HEK293 (cell line): ENCODE data around the gene CYP39A1.
A peak's percentile ranks its signal among the peaks of the same experiment; 100 is the strongest.

ENCODE experiments used
- GLI4 ChIP-seq: fragments of 450-650 bp; formaldehyde crosslinking; IDR thresholded peaks from 2 replicates; pipeline ENCODE4 v1.5.1; 2016; ENCODE audit warnings: missing biosample characterization, missing genetic modification characterization
- IKZF3 ChIP-seq: fragments of 450-650 bp; IDR thresholded peaks from 2 replicates; pipeline ENCODE4 v1.5.0; 2018; ENCODE audit warnings: missing biosample characterization, mild to moderate bottlenecking, missing genetic modification characterization, moderate library complexity
- OSR2 ChIP-seq: fragments of 450-650 bp; formaldehyde crosslinking; IDR thresholded peaks from 2 replicates; pipeline ENCODE4 v1.5.1; 2016; ENCODE audit warnings: missing biosample characterization, missing genetic modification characterization
- OVOL3 ChIP-seq: fragments of 450-650 bp; formaldehyde crosslinking; IDR thresholded peaks from 2 replicates; pipeline ENCODE4 v1.5.1; 2016; ENCODE audit warnings: missing biosample characterization, missing genetic modification characterization
- PRDM10 ChIP-seq: fragments of 450-650 bp; formaldehyde crosslinking; IDR thresholded peaks from 2 replicates; pipeline ENCODE4 v1.5.1; 2016; ENCODE audit warnings: missing biosample characterization, missing genetic modification characterization
- SCRT2 ChIP-seq: fragments of 450-650 bp; formaldehyde crosslinking; IDR thresholded peaks from 2 replicates; pipeline ENCODE4 v1.5.1; 2016; ENCODE audit warnings: missing biosample characterization, missing genetic modification characterization
- ZBTB11 ChIP-seq: fragments of 450-650 bp; formaldehyde crosslinking; conservative IDR thresholded peaks from 2 replicates; pipeline ENCODE4 v1.5.1; 2016; ENCODE audit warnings: low read depth, missing biosample characterization, missing genetic modification characterization
- ZNF133 ChIP-seq: fragments of 450-650 bp; formaldehyde crosslinking; IDR thresholded peaks from 2 replicates; pipeline ENCODE4 v1.5.1; 2016; ENCODE audit warnings: missing biosample characterization, missing genetic modification characterization
- ZNF146 ChIP-seq: fragments of 450-650 bp; formaldehyde crosslinking; IDR thresholded peaks from 2 replicates; pipeline ENCODE4 v1.5.1; 2016; ENCODE audit warnings: missing biosample characterization, missing genetic modification characterization
- ZNF174 ChIP-seq: fragments of 450-650 bp; formaldehyde crosslinking; IDR thresholded peaks from 2 replicates; pipeline ENCODE4 v1.5.0; 2017; ENCODE audit warnings: missing biosample characterization, mild to moderate bottlenecking, missing genetic modification characterization
- ZNF214 ChIP-seq: fragments of 450-650 bp; formaldehyde crosslinking; IDR thresholded peaks from 2 replicates; pipeline ENCODE4 v1.5.1; 2017; ENCODE audit warnings: missing biosample characterization, mild to moderate bottlenecking, missing genetic modification characterization, borderline replicate concordance
- ZNF221 ChIP-seq: fragments of 450-650 bp; formaldehyde crosslinking; IDR thresholded peaks from 2 replicates; pipeline ENCODE4 v1.5.1; 2017; ENCODE audit warnings: missing biosample characterization, missing genetic modification characterization, borderline replicate concordance
- ZNF280C ChIP-seq: fragments of 450-650 bp; formaldehyde crosslinking; IDR thresholded peaks from 2 replicates; pipeline ENCODE4 v1.5.1; 2016; ENCODE audit warnings: missing biosample characterization, missing genetic modification characterization
- ZNF292 ChIP-seq: fragments of 450-650 bp; formaldehyde crosslinking; IDR thresholded peaks from 2 replicates; pipeline ENCODE4 v1.5.1; 2016; ENCODE audit warnings: low read depth, missing biosample characterization, missing genetic modification characterization, borderline replicate concordance
- ZNF366 ChIP-seq: fragments of 450-650 bp; formaldehyde crosslinking; conservative IDR thresholded peaks from 2 replicates; pipeline ENCODE4 v1.5.1; 2016; ENCODE audit warnings: missing biosample characterization, missing genetic modification characterization
- ZNF404 ChIP-seq: fragments of 450-650 bp; formaldehyde crosslinking; IDR thresholded peaks from 2 replicates; pipeline ENCODE4 v1.5.1; 2017; ENCODE audit warnings: missing biosample characterization, missing genetic modification characterization
- ZNF416 ChIP-seq: fragments of 450-650 bp; formaldehyde crosslinking; IDR thresholded peaks from 2 replicates; pipeline ENCODE4 v1.5.1; 2016; ENCODE audit warnings: missing biosample characterization, missing genetic modification characterization
- ZNF488 ChIP-seq: fragments of 450-650 bp; formaldehyde crosslinking; IDR thresholded peaks from 2 replicates; pipeline ENCODE4 v1.5.1; 2016; ENCODE audit warnings: missing biosample characterization, missing genetic modification characterization
- ZNF555 ChIP-seq: fragments of 450-650 bp; formaldehyde crosslinking; conservative IDR thresholded peaks from 2 replicates; pipeline ENCODE4 v1.5.1; 2017; ENCODE audit warnings: missing biosample characterization, mild to moderate bottlenecking, missing genetic modification characterization, inconsistent platforms
- ZNF560 ChIP-seq: fragments of 450-650 bp; formaldehyde crosslinking; IDR thresholded peaks from 2 replicates; pipeline ENCODE4 v1.5.1; 2017; ENCODE audit warnings: missing biosample characterization, missing genetic modification characterization, borderline replicate concordance
- ZNF600 ChIP-seq: fragments of 450-650 bp; formaldehyde crosslinking; IDR thresholded peaks from 2 replicates; pipeline ENCODE4 v1.5.1; 2016; ENCODE audit warnings: missing biosample characterization, missing genetic modification characterization
- ZNF621 ChIP-seq: fragments of 450-650 bp; formaldehyde crosslinking; IDR thresholded peaks from 2 replicates; pipeline ENCODE4 v1.5.1; 2017; ENCODE audit warnings: missing biosample characterization, missing genetic modification characterization
- ZNF639 ChIP-seq: fragments of 450-650 bp; formaldehyde crosslinking; IDR thresholded peaks from 2 replicates; pipeline ENCODE4 v1.5.1; 2016; ENCODE audit warnings: missing biosample characterization, missing genetic modification characterization
- ZSCAN30 ChIP-seq: fragments of 450-650 bp; IDR thresholded peaks from 2 replicates; pipeline ENCODE4 v1.5.1; 2018; ENCODE audit warnings: missing biosample characterization, mild to moderate bottlenecking, missing genetic modification characterization, moderate library complexity
- ZSCAN5A ChIP-seq: fragments of 450-650 bp; formaldehyde crosslinking; IDR thresholded peaks from 2 replicates; pipeline ENCODE4 v1.5.1; 2016; ENCODE audit warnings: missing biosample characterization, missing genetic modification characterization

The CYP39A1 gene

GRCh38 chr6:46648869-46649492 lies 3.6 kb downstream of the CYP39A1 start (continued):
- TF ChIP-seq ZNF639 (tag by site-specific recombination) (peak; percentile 51; the same call in 1 of the 2 replicates), ZNF146 (tag by site-specific recombination) (no peak), ZNF404 (tag by site-specific recombination) (no peak), ZNF221 (tag by site-specific recombination) (no peak), PRDM10 (tag by site-specific recombination) (peak; percentile 26; the same call in 1 of the 2 replicates), ZNF416 (no peak), ZNF621 (tag by site-specific recombination) (no peak), ZNF600 (tag by site-specific recombination) (peak; percentile 50; the same call in 1 of the 2 replicates), ZNF174 (no peak), OSR2 (tag by site-specific recombination) (peak; percentile 71), ZNF488 (tag by site-specific recombination) (no peak), ZNF560 (no peak), ZNF133 (tag by site-specific recombination) (no peak), OVOL3 (tag by site-specific recombination) (no peak), SCRT2 (no peak), ZNF555 (tag by site-specific recombination) (no peak), ZSCAN30 (tag by site-specific recombination) (no peak), ZNF366 (tag by site-specific recombination) (peak; percentile 80), ZNF280C (tag by site-specific recombination) (no peak), IKZF3 (tag by site-specific recombination) (no peak), ZNF292 (no peak), ZBTB11 (no peak), ZNF214 (tag by site-specific recombination) (no peak), GLI4 (no peak), ZSCAN5A (tag by site-specific recombination) (no peak)
